H1 (cell line): Measurements from ENCODE around the gene RELL1. TPM values are rescaled to one million over a fixed set of nuclear protein-coding genes. Genes with fewer than 3 reads are reported as not detected.

ENCODE experiments used
- CTCF ChIA-PET: fragments of 300-600 bp; sonication (Branson Sonifier 250); formaldehyde crosslinking; loops from one replicate; lab custom pipeline; 2021; ENCODE audit not compliant: partially characterized antibody; lab: Charles Lee
- POLR2A ChIA-PET: fragments of 300-600 bp; sonication (Branson Sonifier 250); formaldehyde crosslinking; loops from one replicate; lab custom pipeline; 2021; ENCODE audit warnings: inconsistent platforms; ENCODE audit not compliant: partially characterized antibody; lab: Charles Lee
- DNase-seq, 2 experiments: peaks; one replicate each; pipeline versions ENCODE4 v3.0.0 to v3.0.0-alpha.2; 2010 to 2022; ENCODE audit warnings: low spot score in 2 of 2, low read depth in 1 of 2, mixed read lengths in 1 of 2
- FAIRE-seq: peaks from 2 replicates; lab custom pipeline; 2011; peaks lifted over from hg19 to GRCh38; lab: Jason Lieb, UNC
- H2AFZ ChIP-seq: 2 replicates; pipeline ENCODE4 v1.8.1; 2012; ENCODE audit warnings: low read length, inconsistent platforms
- H2AK5ac ChIP-seq: 2 replicates; pipeline ENCODE4 v1.6.1; 2013; ENCODE audit warnings: low read depth, low read length
- H2BK120ac ChIP-seq: replicated peaks from 2 replicates; pipeline ENCODE3; 2013; ENCODE audit warnings: low read depth, low read length, inconsistent platforms
- H2BK12ac ChIP-seq: 2 replicates; pipeline ENCODE4 v1.6.1; 2013; ENCODE audit warnings: low read depth, low read length
- H2BK15ac ChIP-seq: 2 replicates; pipeline ENCODE4 v1.6.1; 2013; ENCODE audit warnings: low read length
- H2BK20ac ChIP-seq: 2 replicates; pipeline ENCODE4 v1.6.1; 2013; ENCODE audit warnings: low read length
- H2BK5ac ChIP-seq: 2 replicates; pipeline ENCODE4 v1.6.1; 2013; ENCODE audit warnings: low read depth, low read length
- H3K14ac ChIP-seq: 2 replicates; pipeline ENCODE4 v1.6.1; 2013; ENCODE audit warnings: inconsistent platforms; ENCODE audit not compliant: insufficient read length
- H3K18ac ChIP-seq: 2 replicates; pipeline ENCODE4 v1.6.1; 2013; ENCODE audit warnings: low read length; ENCODE audit errors: extremely low read depth
- H3K23ac ChIP-seq: 2 replicates; pipeline ENCODE4 v1.6.1; 2013; ENCODE audit warnings: inconsistent platforms; ENCODE audit not compliant: insufficient read length
- H3K23me2 ChIP-seq: 2 replicates; pipeline ENCODE4 v1.6.1; 2013; ENCODE audit warnings: low read depth, low read length
- H3K27ac ChIP-seq: 2 replicates; pipeline ENCODE4 v1.6.1; 2011; ENCODE audit warnings: low read depth, low read length, inconsistent platforms
- H3K27me3 ChIP-seq, 4 experiments: replicated peaks in 1 of 4; 1 replicate in 1 of 4; 2 replicates in 3 of 4; pipeline versions ENCODE4 v1.6.1 to v1.8.1; 2011 to 2013; ENCODE audit warnings: low read length in 3 of 4, mild to moderate bottlenecking in 3 of 4, inconsistent platforms in 2 of 4, mixed read lengths in 2 of 4, moderate library complexity in 1 of 4; ENCODE audit not compliant: control insufficient read depth in 3 of 4, insufficient read depth in 3 of 4; ENCODE audit errors: extremely low read depth in 1 of 4
- H3K36me3 ChIP-seq, 4 experiments: 2 replicates each; pipeline versions ENCODE4 v1.6.1 to v1.8.1; 2011 to 2013; ENCODE audit warnings: mild to moderate bottlenecking in 4 of 4, low read length in 3 of 4, moderate library complexity in 2 of 4, control low read depth in 1 of 4, inconsistent platforms in 1 of 4; ENCODE audit not compliant: insufficient read depth in 4 of 4, control insufficient read depth in 2 of 4
- H3K4ac ChIP-seq: replicated peaks from 2 replicates; pipeline ENCODE3; 2013; ENCODE audit warnings: low read length, low read depth, mixed read lengths, inconsistent platforms; ENCODE audit not compliant: insufficient read length
- H3K4me1 ChIP-seq, 4 experiments: replicated peaks in 1 of 4; 1 replicate in 1 of 4; 2 replicates in 3 of 4; pipeline versions ENCODE4 v1.6.1 to v1.8.1; 2011 to 2013; ENCODE audit warnings: low read length in 3 of 4, inconsistent platforms in 2 of 4, mixed read lengths in 1 of 4; ENCODE audit not compliant: insufficient read depth in 4 of 4, control insufficient read depth in 3 of 4
- H3K4me2 ChIP-seq, 2 experiments: 2 replicates each; pipeline versions ENCODE4 v1.6.1 to v1.8.1; 2011 to 2013; ENCODE audit warnings: low read depth in 2 of 2, low read length in 2 of 2, control low read depth in 1 of 2, inconsistent platforms in 1 of 2, mild to moderate bottlenecking in 1 of 2; ENCODE audit not compliant: insufficient read depth in 1 of 2
- H3K4me3 ChIP-seq, 4 experiments: fragments of 200-600, 300-600 bp in 1 of 4; sonication (generic), shearing (Covaris generic), sonication (Bioruptor Twin) in 1 of 4; 2 replicates each; pipeline versions ENCODE4 v1.5.1 to v1.8.1; 2011 to 2016; ENCODE audit warnings: low read length in 4 of 4, low read depth in 3 of 4, control low read depth in 2 of 4, inconsistent platforms in 2 of 4, mild to moderate bottlenecking in 2 of 4, mixed read lengths in 1 of 4, moderate library complexity in 1 of 4; ENCODE audit not compliant: insufficient read depth in 2 of 4; ENCODE audit errors: extremely low read depth in 1 of 4
- H3K56ac ChIP-seq: replicated peaks from 2 replicates; pipeline ENCODE3; 2013; ENCODE audit warnings: low read depth, mild to moderate bottlenecking, mixed read lengths, low read length, inconsistent platforms; ENCODE audit not compliant: insufficient read length
- H3K79me1 ChIP-seq: 2 replicates; pipeline ENCODE4 v1.6.1; 2013; ENCODE audit warnings: low read depth, low read length, control low read depth
- H3K79me2 ChIP-seq, 2 experiments: 2 replicates each; pipeline versions ENCODE4 v1.6.1 to v1.8.1; 2012 to 2013; ENCODE audit warnings: low read length in 2 of 2, mild to moderate bottlenecking in 2 of 2, inconsistent platforms in 1 of 2; ENCODE audit not compliant: insufficient read depth in 2 of 2, control insufficient read depth in 1 of 2
- H3K9ac ChIP-seq, 4 experiments: replicated peaks in 1 of 4; 1 replicate in 1 of 4; 2 replicates in 3 of 4; pipeline versions ENCODE4 v1.6.1 to v1.8.1; 2011 to 2013; ENCODE audit warnings: low read depth in 3 of 4, low read length in 3 of 4, control low read depth in 2 of 4, mild to moderate bottlenecking in 2 of 4, moderate library complexity in 2 of 4, inconsistent platforms in 1 of 4; ENCODE audit errors: extremely low read depth in 1 of 4
- H3K9me3 ChIP-seq, 2 experiments: 2 replicates each; pipeline versions ENCODE4 v1.6.1 to v1.8.1; 2012 to 2013; ENCODE audit warnings: mild to moderate bottlenecking in 2 of 2, moderate library complexity in 2 of 2, control low read depth in 1 of 2, inconsistent platforms in 1 of 2, low read depth in 1 of 2, low read length in 1 of 2, mixed read lengths in 1 of 2; ENCODE audit not compliant: insufficient read depth in 2 of 2
- H4K20me1 ChIP-seq, 2 experiments: replicated peaks in 1 of 2; 2 replicates each; pipeline versions ENCODE3 to v1.8.1; 2011 to 2013; ENCODE audit warnings: inconsistent platforms in 2 of 2, low read length in 2 of 2, mild to moderate bottlenecking in 1 of 2; ENCODE audit not compliant: insufficient read depth in 2 of 2, control insufficient read depth in 1 of 2
- H4K5ac ChIP-seq: 2 replicates; pipeline ENCODE4 v1.6.1; 2013; ENCODE audit warnings: low read length, low read depth, mixed read lengths, inconsistent platforms; ENCODE audit not compliant: insufficient read length
- H4K8ac ChIP-seq: 2 replicates; pipeline ENCODE4 v1.8.0; 2013; ENCODE audit warnings: mild to moderate bottlenecking, moderate library complexity, low read length, inconsistent platforms; ENCODE audit not compliant: insufficient read depth; ENCODE audit errors: extremely low read depth
- H4K91ac ChIP-seq: replicated peaks from 2 replicates; pipeline ENCODE3; 2013; ENCODE audit warnings: low read length, mixed read lengths, inconsistent platforms; ENCODE audit not compliant: insufficient read length
- GTF2F1 ChIP-seq: IDR thresholded peaks from 2 replicates; pipeline ENCODE4 v1.6.1; 2012; ENCODE audit warnings: low read depth, low read length, improper control_type of control experiment, borderline replicate concordance
- RAD21 ChIP-seq, 2 experiments: IDR thresholded peaks in 1 of 2; conservative IDR thresholded peaks in 1 of 2; 2 replicates each; pipeline ENCODE4 v1.6.1; 2011; ENCODE audit warnings: low read depth in 2 of 2, low read length in 2 of 2, improper control_type of control experiment in 1 of 2, inconsistent platforms in 1 of 2, mild to moderate bottlenecking in 1 of 2, moderate library complexity in 1 of 2
- WGBS, 2 experiments: shearing (Covaris generic) in 1 of 2; methylation state at CpG; one replicate each; pipeline versions ENCODE4 v1.1.6 to v1.1.7; 2013 to 2015; ENCODE audit warnings: low lambda C conversion rate in 2 of 2, mixed read lengths in 2 of 2, inconsistent platforms in 1 of 2, low coverage in 1 of 2, missing lambda C conversion rate in 1 of 2; ENCODE audit not compliant: insufficient replicate concordance in 2 of 2, insufficient coverage in 1 of 2, insufficient read length in 1 of 2; ENCODE audit errors: extremely low coverage in 1 of 2, missing lambda C conversion rate in 1 of 2; 5-methylcytosine and 5-hydroxymethylcytosine counted together
- polyA plus RNA-seq, 7 experiments: library from polyadenylated mRNA; depleted of rRNA in 3 of 7; stranded (reverse) in 5 of 7; unstranded in 2 of 7; fragments of >200 nt in 5 of 7; fragments of 200-250 nt in 2 of 7; gene quantifications; 1 replicate in 5 of 7; 2 replicates in 1 of 7; 4 replicates in 1 of 7; pipeline versions ENCODE4 v1.2.1 to v1.2.3, GENCODE V29; 2011 to 2013; ENCODE audit warnings: missing spikeins in 2 of 7, mixed read lengths in 2 of 7
- total RNA-seq: library from RNA; stranded (reverse); fragmentation: NEBNext Ultra II Directional; extraction: Animal tissue kit (Norgen Biotek cat#: 25700); gene quantifications from 2 replicates; pipeline ENCODE4 v1.2.1, GENCODE V29; 2021

Gene RELL1
- total and polyA plus RNA-seq, 2 of the 8 experiments (the other 6 are each of a cell fraction or from before 2014, with no cell fraction given), result 2.1 to 14.1 TPM

DNA sequence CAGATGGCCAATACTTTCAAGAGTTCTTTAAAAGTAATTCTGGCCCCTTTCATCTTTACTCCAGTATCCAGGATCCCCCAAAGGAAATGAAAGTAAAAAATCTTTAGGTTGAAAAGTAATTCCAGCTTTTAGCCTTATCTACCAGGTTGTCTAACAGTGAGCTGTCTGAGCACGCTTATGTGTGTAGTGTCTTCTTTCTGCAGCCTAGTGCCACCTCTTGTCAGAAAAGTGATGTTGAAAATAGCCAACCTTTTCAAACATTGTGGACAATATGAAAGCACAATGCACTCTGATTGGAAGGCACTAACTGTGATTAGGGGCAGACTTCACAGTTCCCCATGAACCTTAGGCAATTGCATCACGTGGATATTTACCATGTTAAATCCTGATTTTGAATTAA lies 92.1 kb downstream of the RELL1 start:
- POLR2A ChIA-PET, result no interaction called here
- H2AFZ ChIP-seq, result no peak overlapping the region
- no peak overlapping the region for H2AK5ac ChIP-seq
- no peak overlapping the region for H3K9ac ChIP-seq
- H4K20me1 ChIP-seq, result no peaks in the 10 kb centered on the region
- no peaks in the 10 kb centered on the region for H3K9me3 ChIP-seq
- H3K4me3 ChIP-seq, result no peak overlapping the region
- no peak overlapping the region for H3K14ac ChIP-seq
- H3K23ac ChIP-seq, result no peak overlapping the region
- TF ChIP-seq RAD21 (IDR thresholded peaks at IDR 0.05 in 1 of 2, conservative IDR thresholded peaks at IDR 0.05 in 1 of 2; ENCODE audit: low read depth in 2 of 2, low read length in 2 of 2) (0 out of 4 replicates have a peak, but pooled peaks of 1 of the 2 experiments have one; percentile 5), GTF2F1 (no peak)
- no peak overlapping the region for H3K4me2 ChIP-seq
- FAIRE-seq (no peak), DNase-seq (no peak)
- H3K36me3 ChIP-seq, result no peaks in the 10 kb centered on the region
- no peak overlapping the region for H2BK12ac ChIP-seq
- H3K18ac ChIP-seq, result no peak overlapping the region
- no peaks in the 10 kb centered on the region for H3K79me1 ChIP-seq
- no peak overlapping the region for H2BK20ac ChIP-seq
- 0 out of 2 replicates have a peak, but pooled peaks cover 2% of the 10 kb centered on the region for H3K23me2 ChIP-seq
- no peak overlapping the region for H4K5ac ChIP-seq
- no peak overlapping the region for H3K4ac ChIP-seq
- H4K91ac ChIP-seq, result no peak overlapping the region
- no peak overlapping the region for H2BK120ac ChIP-seq
- H3K27ac ChIP-seq, result no peak overlapping the region
- no peak overlapping the region for H2BK15ac ChIP-seq
- no peaks in the 10 kb centered on the region for H3K79me2 ChIP-seq
- no peak overlapping the region for H3K56ac ChIP-seq
- no peak overlapping the region for H2BK5ac ChIP-seq
- 93% methylated on average over 2 of the region's 2 CpGs; no CpG with 5 or more reads in 1 of the 2 experiments for WGBS, 2 experiments
- H3K27me3 ChIP-seq, result no peaks in the 10 kb centered on the region
- H4K8ac ChIP-seq, result no peak overlapping the region
- peaks cover 0 to 8% (median 2%) of the 10 kb centered on the region in 4 experiments; a peak in 3 of 7 replicates for H3K4me1 ChIP-seq
- CTCF ChIA-PET, result interaction anchor here (0.6 to 1.8 kb wide), 7 partner anchors 9 to 1165 kb away, joined by 3 to 7 read pairs (median 4); no protein-coding TSS in a partner anchor
